Heart left ventricle (tissue), 13 donors: ENCODE data around the gene SKA2.

ENCODE experiments used
- CTCF ChIP-seq, 12 donors: fragments of 200-600 bp; sonication (generic) in 4 of 12; IDR thresholded peaks; one replicate each; pipeline versions ENCODE4 v1.5.0 to v1.8.0; 2018 to 2022; ENCODE audit warnings: antibody characterized with exemption in 12 of 12, mild to moderate bottlenecking in 5 of 12
- POLR2A ChIP-seq, 2 donors: fragments of 450-650 bp; IDR thresholded peaks; one replicate each; pipeline ENCODE4 v1.6.1; 2017; ENCODE audit warnings: antibody characterized with exemption in 2 of 2, mild to moderate bottlenecking in 2 of 2, moderate library complexity in 2 of 2
- donor health status: ischemic (EF 13 %, LVEDD 7.1; RV severe dilation, severe dysfunction).
- donor health status: DM: no; HTN: yes; CAD: no.
- donor health status: DM: no; HTN: no; CAD: no.
- donor health status: ischemic (EF 25% LVEDD 6.9; RV normal size, moderate dysfunction).
- donor health status: ischemic (EF 25% LVEDD 5.7; RV mildly dilated, moderate dysfunction).
- donor health status: ischemic (EF 35%, LVEDD 5.7; RV mildly dilated, moderate dysfunction).
- donor health status: nonischemic (EF 11% LVEDD 7.7; RV severe dilation, severe dysfunction).
- donor health status: DM: yes; HTN: yes; CAD: no.
- donor health status: PGD.
- donor health status: ischemic (EF 29% LVEDD 5.4; RV normal size, mild dysfunction).
- donor health status: nonischemic (EF 23%, LVEDD 6.1; RV moderate dilation, normal function).

- no peak for TF ChIP-seq CTCF (IDR thresholded peaks at IDR 0.05)
- no peak for TF ChIP-seq POLR2A (IDR thresholded peaks at IDR 0.05)
Observed at GRCh38 chr17:59067756-59068155, 87.2 kb downstream of the SKA2 start.
